T-helper 22 cell (primary cell): Measurements from ENCODE around the gene SLC19A1.
"Not testable (repeated sequence)": the region's sequence is repeated elsewhere in the genome, so short reads cannot be mapped to it uniquely, and the experiment has no call there.

Experiments used
- DNase-seq: peaks from one replicate; pipeline ENCODE4 v3.0.0-alpha.2; 2020; ENCODE audit warnings: low read depth

Gene SLC19A1

DNA sequence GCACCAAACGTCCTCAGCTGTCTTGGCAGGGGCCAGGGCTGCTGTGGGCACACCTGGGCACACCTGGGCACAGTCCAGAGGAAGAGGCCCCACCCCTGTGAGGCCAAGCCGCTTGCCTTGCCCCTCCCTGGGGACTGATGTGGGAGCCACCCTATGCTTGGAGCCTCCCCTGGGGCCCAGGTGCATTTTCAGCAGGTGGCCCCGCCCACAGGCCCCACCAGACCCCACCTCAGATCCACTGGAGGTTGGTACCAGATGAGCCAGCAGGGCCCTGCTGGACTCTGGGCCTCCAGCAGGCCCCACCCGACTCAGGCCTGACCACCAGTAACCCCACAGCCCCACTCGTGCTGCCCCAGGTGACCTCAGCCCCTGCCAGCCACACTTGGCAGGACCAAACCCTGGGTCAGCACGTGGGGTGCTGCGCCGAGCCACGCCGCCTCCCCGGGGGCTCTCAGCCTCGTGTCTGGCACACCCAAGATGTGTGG, 8.8 kb downstream of the SLC19A1 start:
- no peak for DNase-seq

DNA sequence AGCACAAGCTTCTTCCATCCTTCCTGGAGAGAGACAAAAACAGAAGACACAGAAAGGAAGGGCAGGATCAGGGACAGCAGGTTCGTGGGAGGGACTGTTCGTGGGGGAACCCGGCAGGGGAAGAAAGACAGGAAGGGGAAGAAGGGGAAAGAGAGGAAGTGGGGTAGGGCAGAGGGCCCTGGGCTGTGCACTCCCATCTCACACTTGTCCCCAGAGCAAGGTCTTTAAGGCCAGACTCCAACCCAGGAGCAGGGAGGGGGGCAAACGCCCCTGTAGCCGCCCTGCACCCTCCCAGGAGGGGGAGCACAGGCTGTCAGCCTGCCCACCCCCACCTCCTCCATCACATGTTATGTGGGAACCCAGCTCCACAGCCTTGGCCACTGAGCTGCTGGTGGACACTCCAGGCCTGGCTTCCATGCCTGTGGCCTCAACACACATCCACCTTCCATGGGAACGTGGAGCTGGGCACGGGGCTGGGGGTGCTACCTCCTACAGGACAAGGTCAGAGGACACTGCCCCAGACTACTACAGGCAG, 9.3 kb downstream of the SLC19A1 start:
- no peak for DNase-seq

DNA sequence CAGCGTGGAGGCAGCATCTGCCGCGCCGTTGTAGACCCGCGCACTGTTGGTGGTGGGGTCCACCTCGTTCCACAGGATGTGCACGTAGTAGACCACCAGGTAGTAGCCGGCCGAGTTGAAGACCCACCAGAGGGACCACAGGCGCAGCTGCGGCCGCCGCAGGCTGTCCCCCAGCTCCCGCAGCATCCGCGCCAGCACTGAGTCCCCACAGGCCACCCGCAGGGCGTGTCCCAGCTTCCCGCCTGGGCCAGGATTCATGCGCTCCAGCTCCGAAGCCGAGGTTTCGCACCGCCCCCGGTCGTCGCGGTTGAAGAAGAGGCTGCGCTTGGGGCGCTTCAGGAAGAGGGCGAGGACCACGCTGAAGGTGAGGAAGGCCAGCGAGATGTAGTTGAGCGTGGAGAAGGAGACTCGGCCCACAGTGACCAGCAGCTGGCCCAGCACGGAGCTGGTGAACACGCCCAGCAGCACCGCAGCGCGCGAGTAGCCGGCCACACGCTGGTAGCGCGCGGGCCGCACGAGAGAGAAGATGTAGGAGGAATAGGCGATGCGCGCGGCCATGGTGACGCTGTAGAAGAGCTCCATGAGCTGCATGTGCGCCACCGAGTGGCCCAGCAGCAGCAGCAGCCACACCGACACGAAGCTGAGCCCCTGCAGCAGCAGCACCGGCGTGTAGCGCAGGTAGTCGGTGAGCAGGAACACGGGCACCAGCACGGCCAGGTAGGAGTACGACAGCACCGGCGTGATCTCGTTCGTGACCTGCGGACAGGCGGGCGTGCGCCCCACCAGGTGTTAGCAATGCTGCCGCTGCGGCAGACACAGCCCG, 10.6 kb downstream of the SLC19A1 start:
- no peak for DNase-seq

DNA sequence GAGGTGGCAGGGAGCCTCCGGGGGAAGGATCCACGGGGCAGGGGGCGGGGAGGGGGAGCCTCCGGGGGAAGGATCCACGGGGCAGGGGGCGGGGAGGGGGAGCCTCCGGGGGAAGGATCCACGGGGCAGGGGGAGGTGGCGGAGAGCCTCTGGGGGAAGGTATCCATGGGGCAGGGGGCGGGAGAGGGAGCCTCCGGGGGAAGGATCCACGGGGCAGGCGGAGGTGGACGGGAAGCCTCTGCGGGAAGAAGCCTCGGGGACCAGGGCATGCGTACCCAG, 11.2 kb downstream of the SLC19A1 start:
- DNase-seq, result not testable (repeated sequence)

DNA sequence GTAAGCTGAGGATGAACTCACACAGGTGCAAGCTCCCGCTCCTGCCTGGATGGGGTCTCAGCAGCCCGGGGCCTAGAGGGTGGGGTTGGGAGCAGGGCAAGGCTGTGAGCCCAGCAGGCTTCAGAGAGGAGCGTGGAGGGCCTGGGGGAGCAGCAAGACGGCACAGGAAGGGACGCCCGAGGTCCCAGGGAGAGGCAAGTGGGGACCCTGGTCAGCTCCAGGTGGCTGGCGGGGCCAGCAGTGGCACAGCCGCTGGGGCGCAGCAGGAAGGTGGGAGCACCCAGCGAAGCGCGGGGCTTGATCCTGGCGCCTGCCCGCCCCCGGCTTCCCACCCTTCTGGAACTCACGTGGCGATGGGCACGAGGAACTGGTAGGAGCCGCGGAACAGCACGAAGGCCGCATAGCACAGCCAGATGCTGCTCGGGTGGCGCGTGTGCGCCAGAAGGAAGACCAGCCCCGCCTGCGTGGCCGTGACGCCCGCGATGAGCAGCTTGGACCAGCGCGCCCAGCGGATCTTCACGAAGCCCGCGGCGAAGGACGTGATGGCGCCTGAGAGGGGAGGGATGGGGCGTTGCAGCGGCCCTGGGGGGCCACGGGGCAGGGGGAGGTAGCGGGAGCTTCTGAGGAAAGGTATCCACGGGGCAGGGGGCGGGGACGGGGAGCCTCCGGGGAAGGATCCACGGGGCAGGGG, 11.7 kb downstream of the SLC19A1 start:
- no peak for DNase-seq

DNA sequence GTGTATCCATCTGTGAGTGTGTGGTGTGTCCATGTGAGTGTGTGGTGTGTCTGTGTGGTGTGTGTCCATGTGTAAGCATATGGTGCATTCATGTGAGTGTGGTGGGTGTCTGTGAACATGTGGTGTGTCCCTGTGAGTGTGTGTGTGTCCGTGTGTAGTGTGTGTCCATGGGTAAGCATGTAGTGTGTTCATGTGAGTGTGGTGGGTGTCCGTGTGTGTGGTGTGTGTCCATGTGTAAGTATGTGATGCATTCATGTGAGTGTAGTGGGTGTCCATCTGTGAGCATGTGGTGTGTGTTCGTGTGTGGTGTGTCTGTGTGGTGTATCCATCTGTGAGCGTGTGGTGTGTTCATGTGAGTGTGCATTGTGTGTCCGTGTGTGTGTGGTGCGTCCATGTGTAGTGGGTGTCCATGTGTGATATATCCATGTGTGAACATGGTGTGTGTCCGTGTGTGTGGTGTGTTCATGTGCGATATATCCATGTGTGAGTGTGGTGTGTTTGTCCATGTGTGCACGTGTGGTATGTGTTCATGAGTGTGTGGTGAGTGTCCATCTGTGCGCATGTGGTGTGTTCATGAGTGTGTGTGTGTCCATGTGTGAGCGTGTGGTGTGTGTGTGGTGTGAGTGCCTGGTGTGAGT, 12.3 kb downstream of the SLC19A1 start:
- no peak for DNase-seq

DNA sequence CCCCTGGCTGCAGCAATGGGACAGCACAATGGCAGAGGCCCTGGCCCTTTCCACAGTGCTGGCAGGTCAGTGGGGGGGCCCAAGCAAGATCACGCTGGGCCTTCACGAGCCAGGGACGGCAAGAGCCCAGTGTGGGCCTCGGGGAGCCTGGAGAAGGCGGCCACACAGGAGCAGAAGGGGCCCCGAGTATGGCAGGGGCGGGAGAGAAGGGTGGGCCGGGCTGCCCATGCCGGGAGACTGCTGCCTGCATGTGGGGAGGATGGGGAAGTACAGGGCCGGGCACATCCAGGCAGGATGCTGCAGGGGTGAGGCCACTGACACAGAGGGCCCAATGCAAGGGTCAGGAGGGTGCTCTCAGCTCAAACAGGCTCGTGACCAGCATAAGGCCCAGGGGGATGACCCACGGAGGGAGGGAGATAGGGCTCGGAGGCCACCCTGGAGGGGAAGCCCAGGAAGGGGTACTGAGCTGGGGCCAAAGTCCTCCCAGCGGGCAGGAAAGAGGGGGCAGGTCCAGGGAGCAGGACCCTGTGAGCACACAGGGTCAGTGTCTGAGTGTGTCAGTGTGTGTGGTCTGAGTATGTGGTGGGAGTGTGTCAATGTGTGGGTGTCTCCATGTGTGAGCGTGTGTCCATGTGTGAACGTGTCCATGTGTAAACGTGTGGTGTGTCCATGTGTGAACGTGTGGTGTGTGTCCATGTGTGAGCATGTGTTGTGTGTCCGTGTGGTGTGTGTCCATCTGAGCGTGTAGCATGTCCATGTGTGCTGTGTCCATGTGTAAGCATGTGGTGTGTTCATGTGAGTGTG, 13.1 kb downstream of the SLC19A1 start:
- no peak for DNase-seq

DNA sequence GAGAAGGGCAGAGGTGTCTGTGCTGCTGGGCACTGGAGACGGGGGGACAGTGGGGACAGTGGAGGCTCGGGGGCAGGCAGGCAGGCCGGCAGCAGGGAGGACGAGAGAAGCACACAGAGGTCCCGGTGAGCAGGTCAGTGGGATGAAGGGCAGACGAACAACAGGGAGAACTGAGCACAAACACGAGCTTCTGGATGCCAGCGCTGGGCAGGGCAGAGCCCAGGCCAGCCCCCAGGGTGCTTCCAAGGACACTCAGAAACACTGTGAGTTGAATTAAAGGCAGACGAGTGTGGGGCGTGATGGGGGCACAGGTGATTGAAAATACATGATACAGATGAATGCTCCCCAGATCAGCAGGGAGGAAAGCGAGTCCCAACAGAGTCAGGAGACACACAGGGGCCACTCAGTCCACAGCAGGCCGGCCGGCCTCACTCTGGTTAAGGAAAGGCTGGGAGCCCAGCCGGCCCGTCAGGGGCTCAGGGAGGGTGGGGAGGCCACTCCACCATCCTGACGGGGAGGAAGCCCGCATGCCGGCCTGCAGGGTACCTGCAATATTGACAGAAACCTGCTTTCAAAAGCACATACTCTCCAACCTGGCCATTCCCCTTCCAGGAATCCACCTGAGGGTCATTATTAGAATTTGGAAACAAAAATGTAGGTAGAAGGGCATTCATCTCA, 14.1 kb downstream of the SLC19A1 start:
- DNase-seq, result no peak

DNA sequence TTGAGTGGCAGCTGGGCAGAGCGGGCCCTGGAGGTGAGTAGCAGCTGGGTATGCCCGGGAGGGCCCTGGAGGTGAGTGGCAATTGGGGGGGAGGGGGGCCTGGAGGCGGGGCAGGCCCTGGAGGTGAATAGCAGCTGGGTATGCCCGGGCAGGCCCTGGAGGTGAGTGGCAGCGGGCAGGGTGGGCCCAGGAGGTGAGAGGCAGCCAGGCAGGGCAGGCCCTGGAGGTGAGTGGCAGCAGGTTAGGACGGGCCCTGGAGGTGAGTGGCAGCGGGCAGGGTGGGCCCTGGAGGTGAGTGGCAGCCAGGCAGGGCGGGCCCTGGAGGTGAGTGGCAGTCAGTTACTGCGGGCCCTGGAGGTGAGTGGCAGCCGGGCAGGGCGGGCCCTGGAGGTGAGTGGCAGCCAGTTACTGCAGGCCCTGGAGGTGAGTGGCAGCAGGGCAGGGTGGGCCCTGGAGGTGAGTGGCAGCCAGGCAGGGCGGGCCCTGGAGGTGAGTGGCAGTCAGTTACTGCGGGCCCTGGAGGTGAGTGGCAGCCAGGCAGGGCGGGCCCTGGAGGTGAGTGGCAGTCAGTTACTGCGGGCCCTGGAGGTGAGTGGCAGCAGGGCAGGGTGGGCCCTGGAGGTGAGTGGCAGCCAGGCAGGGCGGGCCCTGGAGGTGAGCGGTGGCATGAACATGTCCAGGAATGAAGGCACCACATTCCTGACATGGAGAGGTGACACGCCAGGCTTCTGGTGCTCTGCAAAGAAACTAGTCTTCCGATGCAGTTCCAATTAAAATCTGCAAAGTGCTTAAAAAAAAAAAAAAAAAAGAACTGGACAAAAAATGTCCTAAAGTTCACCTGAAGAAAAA, 14.9 kb downstream of the SLC19A1 start:
- DNase-seq, result not testable (repeated sequence)

DNA sequence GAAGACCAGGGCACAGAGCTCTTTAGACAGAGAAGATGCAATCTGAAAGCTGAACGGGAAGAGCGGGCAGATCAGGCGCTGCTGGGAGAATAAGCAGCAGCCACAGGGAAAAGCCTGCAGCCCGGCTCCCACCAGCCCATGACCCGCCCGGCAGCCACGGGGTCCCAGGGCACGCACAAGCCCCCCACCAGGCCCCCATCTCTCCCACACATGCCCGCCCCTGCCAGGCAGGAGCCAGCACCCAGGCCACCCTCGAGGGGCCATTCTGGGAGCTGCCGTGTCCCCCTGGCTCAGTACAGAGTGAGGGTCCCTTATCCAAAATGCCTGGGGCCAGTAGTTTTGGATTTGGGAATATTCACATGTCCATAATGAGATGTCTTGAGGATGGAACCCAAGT, 16.3 kb downstream of the SLC19A1 start:
- DNase-seq, result no peak

DNA sequence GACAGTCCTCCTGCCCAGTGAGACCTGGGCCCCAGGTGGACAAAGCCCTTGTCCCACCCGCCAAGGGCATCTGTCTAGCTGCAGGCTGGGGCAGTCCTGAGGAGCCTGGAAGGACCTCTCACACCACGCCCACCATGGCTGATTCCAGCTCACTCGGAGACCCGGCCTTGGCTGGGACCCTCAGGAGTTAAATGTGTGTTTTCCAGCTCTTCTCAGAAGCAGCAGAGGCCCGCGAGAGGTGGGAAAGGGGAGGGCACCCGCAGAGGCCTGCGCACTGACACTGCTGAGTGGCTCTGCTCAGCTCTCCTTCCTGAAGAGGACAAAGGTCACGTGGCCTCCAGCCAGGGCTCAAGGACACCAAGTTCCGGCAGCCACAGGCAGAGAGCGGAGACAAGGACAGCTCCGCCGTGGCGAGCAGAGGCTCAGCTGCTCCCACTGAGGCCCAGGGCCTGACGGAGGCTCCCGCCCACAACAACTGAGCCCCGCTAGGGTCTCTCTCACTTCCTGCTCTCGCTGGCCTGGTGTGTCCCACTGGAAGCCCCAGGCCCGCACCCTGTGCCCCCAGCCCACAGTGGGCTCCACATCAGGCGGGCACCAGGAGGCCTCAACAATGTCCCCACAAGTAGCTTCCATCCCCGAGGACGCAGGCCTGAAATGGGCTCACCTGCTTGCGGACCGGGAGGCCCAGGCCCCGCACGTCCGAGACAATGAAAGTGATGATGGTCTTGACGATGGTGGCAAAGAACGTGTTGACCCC, 16.9 kb downstream of the SLC19A1 start:
- no peak for DNase-seq

DNA sequence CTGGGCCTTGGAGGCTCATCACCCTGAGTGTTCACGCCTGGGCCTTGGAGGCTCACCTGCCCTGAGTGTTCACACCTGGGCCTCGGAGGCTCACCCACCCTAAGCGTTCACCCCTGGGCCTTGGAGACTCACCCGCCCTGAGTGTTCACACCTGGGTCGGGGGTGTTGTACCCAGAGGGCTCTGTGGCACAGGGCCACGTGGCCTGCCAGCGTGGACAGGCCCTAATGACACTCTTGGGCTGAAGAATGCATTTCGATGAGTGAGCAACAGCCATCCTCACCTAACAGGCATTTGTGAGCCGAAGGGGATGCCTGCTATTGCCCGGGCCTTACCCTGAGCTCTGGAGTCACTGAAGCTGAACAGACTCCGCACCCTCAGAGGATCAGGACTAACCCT, 17.5 kb downstream of the SLC19A1 start:
- no peak for DNase-seq

DNA sequence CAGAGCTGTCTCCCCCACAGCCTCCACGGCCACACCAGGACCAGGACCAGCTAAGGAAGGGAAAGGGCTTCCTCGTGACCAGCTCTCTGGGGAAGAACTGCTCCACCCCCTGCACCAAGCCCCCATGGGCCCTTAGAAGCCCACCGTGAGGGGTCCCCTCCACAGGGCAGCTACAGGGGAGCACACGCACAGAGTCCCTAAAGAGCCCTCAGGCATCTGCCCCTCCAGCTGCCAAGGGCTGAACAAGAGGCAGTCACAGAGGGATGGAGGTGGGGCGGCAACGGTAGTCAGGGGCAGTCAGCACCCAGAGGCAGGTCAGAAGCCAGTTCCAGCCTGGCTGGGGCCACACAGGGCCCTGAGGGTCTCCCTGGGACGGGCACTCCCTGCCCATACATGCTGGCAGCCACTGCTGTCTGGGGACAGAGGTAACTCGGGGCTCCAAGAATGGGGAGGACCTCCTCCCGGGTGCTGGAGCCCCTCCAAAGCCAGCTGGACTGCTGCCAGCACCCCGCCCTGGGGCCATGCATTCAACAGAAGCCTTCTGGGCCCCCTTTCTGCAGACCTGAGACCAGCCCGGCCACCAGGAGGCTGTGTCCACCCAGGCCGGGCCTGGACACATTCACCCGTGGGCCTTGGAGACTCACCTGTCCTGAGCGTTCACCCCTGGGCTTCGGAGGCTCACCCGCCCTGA, 18.7 kb downstream of the SLC19A1 start:
- no peak for DNase-seq

DNA sequence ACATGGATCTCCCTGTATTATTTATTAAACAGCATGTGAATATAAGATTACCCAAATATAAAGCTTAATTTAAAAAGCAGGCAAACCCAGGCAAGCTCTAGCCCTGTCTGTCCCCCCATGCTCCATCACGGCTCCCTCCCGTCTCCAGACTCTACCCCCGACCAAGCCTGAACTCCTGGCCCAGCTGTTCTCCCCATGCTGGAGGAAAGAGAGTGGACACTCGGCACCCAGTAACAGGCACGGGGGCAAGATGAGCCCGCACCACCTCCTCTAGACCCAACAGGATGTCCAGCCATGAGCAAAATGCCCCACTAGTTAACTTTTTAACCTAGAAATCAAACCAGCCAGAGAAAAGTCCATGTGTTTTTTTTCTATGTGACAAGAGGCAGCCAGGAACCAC, 19.3 kb downstream of the SLC19A1 start:
- DNase-seq, result no peak

DNA sequence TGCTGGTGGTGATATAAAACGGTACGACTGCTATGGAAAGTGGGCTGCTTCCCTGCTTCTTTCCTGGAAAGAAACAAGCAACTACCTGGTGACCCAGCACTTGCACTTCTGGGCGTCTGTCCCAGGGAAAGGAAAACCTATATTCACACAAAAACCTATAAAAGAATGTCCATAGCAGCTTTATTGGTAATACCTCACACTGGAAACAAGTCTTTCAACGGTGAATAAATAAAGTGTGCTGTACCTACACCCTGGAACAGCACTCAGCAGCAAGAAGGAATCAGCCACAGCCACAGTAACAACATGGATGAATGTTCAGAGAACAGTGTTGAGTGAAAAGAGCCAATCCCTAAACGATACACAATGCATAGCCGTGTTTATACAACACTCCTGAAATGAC, 19.9 kb downstream of the SLC19A1 start:
- no peak for DNase-seq

DNA sequence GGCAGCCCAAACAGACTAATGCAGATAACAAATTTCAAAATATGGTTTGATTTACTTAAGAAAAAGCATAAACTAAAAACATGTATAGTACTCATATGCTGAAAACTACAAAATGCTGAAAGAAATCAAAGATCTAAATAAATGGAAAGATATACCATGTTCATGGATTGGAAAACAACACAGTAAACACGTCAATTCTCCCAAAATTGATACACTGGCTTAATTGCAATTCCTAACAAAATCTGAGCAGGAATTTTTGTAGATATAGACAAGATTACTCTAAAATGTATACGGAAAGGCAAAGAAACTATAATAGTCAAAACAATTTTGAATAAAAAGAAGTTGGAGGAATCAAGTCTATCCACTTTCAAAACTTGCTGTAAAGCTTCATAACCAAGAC, 21.0 kb downstream of the SLC19A1 start:
- no peak for DNase-seq

DNA sequence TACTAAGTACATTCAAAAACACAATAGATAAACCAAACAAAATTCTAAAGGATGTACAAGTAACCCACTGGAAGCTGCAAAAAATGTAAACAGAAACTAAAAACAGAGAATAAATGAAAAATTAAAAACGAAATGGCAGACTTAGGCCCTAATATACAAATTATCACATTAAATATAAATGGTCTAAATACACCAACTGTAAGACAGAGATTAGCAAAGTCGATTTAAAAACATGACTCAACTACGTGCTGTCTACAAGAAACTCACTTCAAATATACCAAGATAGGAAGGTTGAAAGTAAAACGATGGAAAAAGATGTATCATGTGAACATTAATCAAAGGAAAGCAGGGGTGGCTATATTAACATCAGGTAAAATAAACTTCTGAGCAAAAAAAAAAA, 23.1 kb downstream of the SLC19A1 start:
- no peak for DNase-seq

DNA sequence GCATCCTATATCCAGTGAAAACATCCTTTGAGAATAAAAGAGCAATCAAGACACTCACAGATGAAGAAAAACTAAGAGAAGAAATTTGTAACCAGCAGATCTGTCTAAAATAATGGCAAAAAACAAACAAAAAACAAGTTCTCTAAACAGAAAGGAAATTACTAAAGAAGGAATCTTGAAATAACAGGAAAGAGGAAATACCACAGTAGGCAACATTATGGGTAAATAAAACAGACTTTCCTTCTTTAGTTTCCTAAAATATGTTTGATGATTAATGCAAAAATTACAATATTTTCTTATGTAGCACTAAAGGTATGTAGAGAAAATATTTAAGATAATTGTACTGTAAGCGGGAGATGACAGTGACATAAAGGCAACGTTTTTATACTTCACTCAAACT, 23.5 kb downstream of the SLC19A1 start:
- no peak for DNase-seq
